Mesenchymal stem cell (in vitro differentiated cells and primary cell): Measurements from ENCODE around the gene ARFGAP2. TPM values are rescaled to one million over a fixed set of nuclear protein-coding genes. Genes with fewer than 3 reads are reported as not detected.
"Not testable (repeated sequence)": the region's sequence is repeated elsewhere in the genome, so short reads cannot be mapped to it uniquely, and the experiment has no call there.

Experiments used
- DNase-seq: peaks from one replicate; pipeline ENCODE4 v3.0.0-alpha.2; 2013
- H2AFZ ChIP-seq: one replicate; pipeline ENCODE4 v1.6.1; 2013; ENCODE audit warnings: low read depth, mild to moderate bottlenecking, control low read depth, inconsistent platforms, low read length, moderate library complexity
- H2AK5ac ChIP-seq: 2 replicates; pipeline ENCODE4 v1.6.1; 2013; ENCODE audit warnings: low read length, moderate library complexity, mild to moderate bottlenecking, inconsistent platforms; ENCODE audit not compliant: severe bottlenecking
- H2BK120ac ChIP-seq: one replicate; pipeline ENCODE4 v1.6.1; 2013; ENCODE audit warnings: low read depth, mild to moderate bottlenecking, inconsistent platforms, low read length, moderate library complexity
- H2BK12ac ChIP-seq, 2 experiments: one replicate each; pipeline ENCODE4 v1.6.1; 2013; ENCODE audit warnings: inconsistent platforms in 2 of 2, low read length in 2 of 2, mild to moderate bottlenecking in 2 of 2, moderate library complexity in 2 of 2, control low read depth in 1 of 2
- H2BK15ac ChIP-seq: one replicate; pipeline ENCODE4 v1.6.1; 2013; ENCODE audit warnings: mild to moderate bottlenecking, low read depth, inconsistent platforms; ENCODE audit not compliant: poor library complexity, severe bottlenecking
- H2BK5ac ChIP-seq: 2 replicates; pipeline ENCODE4 v1.6.1; 2013; ENCODE audit warnings: low read depth, mild to moderate bottlenecking, low read length, control low read depth, inconsistent platforms; ENCODE audit not compliant: poor library complexity, severe bottlenecking
- H3K14ac ChIP-seq, 2 experiments: one replicate each; pipeline ENCODE4 v1.6.1; 2013; ENCODE audit warnings: inconsistent platforms in 2 of 2, low read length in 2 of 2, control low read depth in 1 of 2, mild to moderate bottlenecking in 1 of 2, moderate library complexity in 1 of 2
- H3K18ac ChIP-seq, 2 experiments: one replicate each; pipeline ENCODE4 v1.6.1; 2013; ENCODE audit warnings: inconsistent platforms in 2 of 2, low read length in 2 of 2, control low read depth in 1 of 2, low read depth in 1 of 2, mild to moderate bottlenecking in 1 of 2
- H3K23ac ChIP-seq, 2 experiments: one replicate each; pipeline ENCODE4 v1.6.1; 2013; ENCODE audit warnings: inconsistent platforms in 2 of 2, low read length in 2 of 2, mild to moderate bottlenecking in 2 of 2, moderate library complexity in 2 of 2, control low read depth in 1 of 2
- H3K27ac ChIP-seq: 2 replicates; pipeline ENCODE4 v1.5.1; 2013; ENCODE audit warnings: mild to moderate bottlenecking, moderate library complexity, low read length, control low read depth, inconsistent platforms; ENCODE audit not compliant: poor library complexity, severe bottlenecking
- H3K27me3 ChIP-seq, 2 experiments: 2 replicates each; pipeline versions ENCODE4 v1.6.1 to v1.7.0; 2013; ENCODE audit warnings: low read length in 2 of 2, mild to moderate bottlenecking in 2 of 2, moderate library complexity in 2 of 2, control low read depth in 1 of 2, inconsistent platforms in 1 of 2; ENCODE audit not compliant: control insufficient read depth in 1 of 2, insufficient read depth in 1 of 2
- H3K36me3 ChIP-seq, 2 experiments: 2 replicates each; pipeline versions ENCODE4 v1.6.1 to v1.7.0; 2013; ENCODE audit warnings: low read length in 2 of 2, control low read depth in 1 of 2, inconsistent platforms in 1 of 2, low read depth in 1 of 2, mild to moderate bottlenecking in 1 of 2; ENCODE audit not compliant: insufficient read depth in 2 of 2, control insufficient read depth in 1 of 2
- H3K4ac ChIP-seq, 2 experiments: one replicate each; pipeline ENCODE4 v1.6.1; 2013; ENCODE audit warnings: inconsistent platforms in 2 of 2, low read length in 2 of 2, mild to moderate bottlenecking in 2 of 2, moderate library complexity in 2 of 2, control low read depth in 1 of 2, low read depth in 1 of 2
- H3K4me1 ChIP-seq: 2 replicates; pipeline ENCODE4 v1.6.1; 2013; ENCODE audit warnings: low read depth, low read length, control low read depth; ENCODE audit not compliant: control insufficient read depth, insufficient read depth
- H3K4me2 ChIP-seq: 2 replicates; pipeline ENCODE4 v1.6.1; 2013; ENCODE audit warnings: low read length, mild to moderate bottlenecking, inconsistent platforms; ENCODE audit not compliant: poor library complexity, severe bottlenecking
- H3K4me3 ChIP-seq, 2 experiments: 2 replicates each; pipeline versions ENCODE4 v1.5.1 to v1.7.0; 2013; ENCODE audit warnings: low read length in 2 of 2, mild to moderate bottlenecking in 2 of 2, control low read depth in 1 of 2, low read depth in 1 of 2; ENCODE audit not compliant: insufficient read depth in 1 of 2
- H3K79me1 ChIP-seq: replicated peaks from 2 replicates; pipeline ENCODE4 v1.6.1; 2013; ENCODE audit warnings: mild to moderate bottlenecking, control low read depth, low read length, inconsistent platforms; ENCODE audit not compliant: poor library complexity, severe bottlenecking
- H3K9ac ChIP-seq: 2 replicates; pipeline ENCODE4 v1.7.0; 2013; ENCODE audit warnings: mild to moderate bottlenecking, low read length, moderate library complexity
- H3K9me3 ChIP-seq: 2 replicates; pipeline ENCODE4 v1.7.0; 2013; ENCODE audit warnings: mild to moderate bottlenecking, low read length; ENCODE audit not compliant: control insufficient read depth
- H4K8ac ChIP-seq: one replicate; pipeline ENCODE4 v1.6.1; 2013; ENCODE audit warnings: inconsistent platforms, mild to moderate bottlenecking, low read length, moderate library complexity
- H4K91ac ChIP-seq: one replicate; pipeline ENCODE4 v1.6.1; 2013; ENCODE audit warnings: mild to moderate bottlenecking, low read length, inconsistent platforms
- WGBS: methylation state at CpG from one replicate; pipeline ENCODE4 v1.1.7; 2013; ENCODE audit warnings: mixed read lengths; 5-methylcytosine and 5-hydroxymethylcytosine counted together
- small RNA-seq: library from polyadenylated mRNA; stranded (forward); fragments of <200 nt; extraction: miRNeasy Mini kit (QIAGEN cat#:217004); gene quantifications from one replicate; pipeline ENCODE3, GENCODE V24; 2013; ENCODE audit warnings: low read depth

The ARFGAP2 gene

GRCh38 chr11:47121056-47121455 lies 55.6 kb downstream of the ARFGAP2 start:
- Histone ChIP-seq H4K91ac (no peak overlapping the region), H3K23ac (no peak overlapping the region), H3K27me3 (no peaks in the 10 kb centered on the region), H3K4me3 (no peak overlapping the region), H2BK120ac (no peak overlapping the region), H3K27ac (no peak overlapping the region), H3K36me3 (peaks cover 0 to 6% of the 10 kb centered on the region in 2 experiments), H3K18ac (no peak overlapping the region), H2BK12ac (no peak overlapping the region), H2AFZ (no peak overlapping the region), H2BK5ac (no peak overlapping the region), H3K4me2 (no peak overlapping the region), H3K9me3 (no peaks in the 10 kb centered on the region), H3K14ac (no peak overlapping the region), H3K79me1 (peaks cover 3% of the 10 kb centered on the region), H2AK5ac (no peak overlapping the region), H4K8ac (no peak overlapping the region), H3K9ac (no peak overlapping the region), H3K4me1 (no peaks in the 10 kb centered on the region), H3K4ac (no peak overlapping the region), H2BK15ac (no peak overlapping the region)
- WGBS = 88% methylated on average over 2 of the region's 2 CpGs
- no peak for DNase-seq

- not testable (repeated sequence) for H2BK15ac ChIP-seq, H3K9ac ChIP-seq, H3K14ac ChIP-seq, H3K36me3 ChIP-seq, H3K4me2 ChIP-seq, H3K27me3 ChIP-seq, H2BK5ac ChIP-seq, H3K18ac ChIP-seq, H3K4ac ChIP-seq, H3K27ac ChIP-seq, H2BK120ac ChIP-seq, H3K79me1 ChIP-seq, H2AFZ ChIP-seq, H2BK12ac ChIP-seq, DNase-seq, H3K23ac ChIP-seq, H3K4me3 ChIP-seq, H4K91ac ChIP-seq, H3K9me3 ChIP-seq, H3K4me1 ChIP-seq, H4K8ac ChIP-seq, H2AK5ac ChIP-seq
- 82% methylated on average over 16 of the region's 20 CpGs for WGBS
Measured at GRCh38 chr11:47118958-47119688, 57.6 kb downstream of the ARFGAP2 start.

Small RNA genes within 50 kb of the gene (small RNA-seq; reads per million reads assigned to genes)
- not detected for gene MIR6745
